Measurements from ENCODE around the gene TRPC5OS.

DNA sequence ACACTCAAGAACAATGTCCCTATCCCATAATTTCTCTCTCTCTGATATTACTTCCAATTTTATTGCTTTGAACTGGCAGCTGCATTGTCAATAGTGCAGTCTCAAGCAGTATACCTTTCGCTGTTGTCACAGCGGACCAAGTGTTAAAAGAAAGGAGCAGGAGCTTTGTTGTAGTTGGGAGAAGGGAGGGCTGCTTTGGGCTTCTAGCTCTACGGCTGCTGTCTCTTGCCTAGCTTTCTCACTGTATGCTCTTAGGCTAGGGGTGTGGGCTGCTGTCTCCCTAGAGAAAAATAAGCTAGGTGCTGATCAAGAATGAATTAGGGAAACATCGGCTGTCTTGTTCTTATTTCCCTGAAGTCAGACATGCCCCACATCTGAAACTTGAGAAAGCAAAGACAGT lies 52.5 kb downstream of the TRPC5OS start:
- TF ChIP-seq EP300 (IDR thresholded peaks at IDR 0.05; ENCODE audit: low read depth) = no peak
- TF ChIP-seq, protein P1, sequence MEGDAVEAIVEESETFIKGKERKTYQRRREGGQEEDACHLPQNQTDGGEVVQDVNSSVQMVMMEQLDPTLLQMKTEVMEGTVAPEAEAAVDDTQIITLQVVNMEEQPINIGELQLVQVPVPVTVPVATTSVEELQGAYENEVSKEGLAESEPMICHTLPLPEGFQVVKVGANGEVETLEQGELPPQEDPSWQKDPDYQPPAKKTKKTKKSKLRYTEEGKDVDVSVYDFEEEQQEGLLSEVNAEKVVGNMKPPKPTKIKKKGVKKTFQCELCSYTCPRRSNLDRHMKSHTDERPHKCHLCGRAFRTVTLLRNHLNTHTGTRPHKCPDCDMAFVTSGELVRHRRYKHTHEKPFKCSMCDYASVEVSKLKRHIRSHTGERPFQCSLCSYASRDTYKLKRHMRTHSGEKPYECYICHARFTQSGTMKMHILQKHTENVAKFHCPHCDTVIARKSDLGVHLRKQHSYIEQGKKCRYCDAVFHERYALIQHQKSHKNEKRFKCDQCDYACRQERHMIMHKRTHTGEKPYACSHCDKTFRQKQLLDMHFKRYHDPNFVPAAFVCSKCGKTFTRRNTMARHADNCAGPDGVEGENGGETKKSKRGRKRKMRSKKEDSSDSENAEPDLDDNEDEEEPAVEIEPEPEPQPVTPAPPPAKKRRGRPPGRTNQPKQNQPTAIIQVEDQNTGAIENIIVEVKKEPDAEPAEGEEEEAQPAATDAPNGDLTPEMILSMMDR (IDR thresholded peaks at IDR 0.05) = no peak
- TF ChIP-seq POLR2AphosphoS5 (IDR thresholded peaks at IDR 0.05) = no peak

Data from transverse colon (tissue), 4 donors.